Colonic mucosa (tissue), 4 donors: ENCODE results near the gene CEP152. TPM values are rescaled to one million over a fixed set of nuclear protein-coding genes. Genes with fewer than 3 reads are reported as not detected.
"Not testable (repeated sequence)": the region's sequence is repeated elsewhere in the genome, so short reads cannot be mapped to it uniquely, and the experiment has no call there.

ENCODE experiments used
- DNase-seq: peaks from one replicate; pipeline ENCODE4 v3.0.0-alpha.2; 2020
- H3K27ac ChIP-seq: fragments of 200-600 bp; one replicate; pipeline ENCODE4 v1.8.0; 2021
- H3K27me3 ChIP-seq: fragments of 200-600 bp; one replicate; pipeline ENCODE4 v1.8.0; 2021
- H3K36me3 ChIP-seq: fragments of 200-600 bp; one replicate; pipeline ENCODE4 v1.8.0; 2021
- H3K4me1 ChIP-seq: fragments of 200-600 bp; one replicate; pipeline ENCODE4 v1.8.0; 2021; ENCODE audit warnings: mild to moderate bottlenecking
- H3K4me3 ChIP-seq: fragments of 200-600 bp; one replicate; pipeline ENCODE4 v1.8.0; 2021
- H3K9ac ChIP-seq, 2 donors: one replicate each; pipeline ENCODE4 v1.7.0; 2013; ENCODE audit warnings: control low read depth in 2 of 2, low read depth in 2 of 2, low read length in 2 of 2
- H3K9me3 ChIP-seq: fragments of 200-600 bp; one replicate; pipeline ENCODE4 v1.8.0; 2021
- CTCF ChIP-seq: fragments of 200-600 bp; IDR thresholded peaks from one replicate; pipeline ENCODE4 v1.8.0; 2022; ENCODE audit warnings: antibody characterized with exemption, mild to moderate bottlenecking
- intact Hi-C: fragments of 100-400 bp; cut with DNase I; formaldehyde crosslinking; loops from one replicate; pipeline ENCODE4 v1.14.1; 2022
- total RNA-seq, 2 donors: library from RNA; stranded (reverse); fragmentation: NEBNext Ultra II Directional in 1 of 2; extraction: Animal tissue kit (Norgen Biotek cat#: 25700) in 1 of 2; gene quantifications; one replicate each; pipeline ENCODE4 v1.2.1, GENCODE V29; 2021
- donor health status: healthy.
- donor health status: DM: no; HTN: no; CAD: no.
- donor health status: DM: no; HTN: no; CAD: no.

CEP152 gene
- total RNA-seq, 2 donors from 2014 or later, result 4.8 to 11.8 TPM

- Histone ChIP-seq H3K9me3 (no peaks in the 10 kb centered on the region), H3K9ac (no peak overlapping the region), H3K4me1 (no peaks in the 10 kb centered on the region), H3K27me3 (no peaks in the 10 kb centered on the region), H3K27ac (no peak overlapping the region), H3K4me3 (no peak overlapping the region), H3K36me3 (no peaks in the 10 kb centered on the region)
- intact Hi-C loops, result no loop called here
- TF ChIP-seq CTCF, result no peak
- no peak for DNase-seq
Observed at GRCh38 chr15:48795901-48796300, 15.0 kb downstream of the CEP152 start.

GRCh38 chr15:48794697-48795134 is 16.2 kb downstream of the CEP152 start:
- Histone ChIP-seq H3K4me3 (no peak overlapping the region), H3K27me3 (no peaks in the 10 kb centered on the region), H3K27ac (no peak overlapping the region), H3K9me3 (no peaks in the 10 kb centered on the region), H3K4me1 (no peaks in the 10 kb centered on the region), H3K9ac (no peak overlapping the region), H3K36me3 (no peaks in the 10 kb centered on the region)
- no peak for TF ChIP-seq CTCF
- intact Hi-C loops, result no loop called here
- DNase-seq, result no peak

GRCh38 chr15:48792408-48792807 is 18.5 kb downstream of the CEP152 start:
- no peak for DNase-seq
- no peak overlapping the region for H3K4me3 ChIP-seq
- no peak for TF ChIP-seq CTCF
- H3K9me3 ChIP-seq, result no peaks in the 10 kb centered on the region
- no peaks in the 10 kb centered on the region for H3K36me3 ChIP-seq
- H3K4me1 ChIP-seq, result no peaks in the 10 kb centered on the region
- intact Hi-C loops, result no loop called here
- H3K27ac ChIP-seq, result no peak overlapping the region
- no peaks in the 10 kb centered on the region for H3K27me3 ChIP-seq
- H3K9ac ChIP-seq, result no peak overlapping the region

GRCh38 chr15:48790466-48791115 is 20.3 kb downstream of the CEP152 start:
- H3K9me3 ChIP-seq, H3K27ac ChIP-seq, intact Hi-C loops, H3K4me1 ChIP-seq, H3K9ac ChIP-seq, H3K27me3 ChIP-seq, H3K4me3 ChIP-seq, H3K36me3 ChIP-seq, DNase-seq: not testable (repeated sequence)

GRCh38 chr15:48785712-48786111 is 25.2 kb downstream of the CEP152 start:
- H3K9ac ChIP-seq, result no peak overlapping the region
- H3K36me3 ChIP-seq, result no peaks in the 10 kb centered on the region
- H3K4me3 ChIP-seq, result no peak overlapping the region
- H3K9me3 ChIP-seq, result no peaks in the 10 kb centered on the region
- no peaks in the 10 kb centered on the region for H3K4me1 ChIP-seq
- no peaks in the 10 kb centered on the region for H3K27me3 ChIP-seq
- H3K27ac ChIP-seq, result no peak overlapping the region
- intact Hi-C loops, result no loop called here
- no peak for TF ChIP-seq CTCF
- no peak for DNase-seq

GRCh38 chr15:48785195-48785594 is 25.7 kb downstream of the CEP152 start:
- Histone ChIP-seq H3K4me1 (no peaks in the 10 kb centered on the region), H3K4me3 (no peak overlapping the region), H3K36me3 (no peaks in the 10 kb centered on the region), H3K27ac (no peak overlapping the region), H3K27me3 (no peaks in the 10 kb centered on the region), H3K9ac (no peak overlapping the region), H3K9me3 (no peaks in the 10 kb centered on the region)
- no peak for DNase-seq
- intact Hi-C loops, result no loop called here
- no peak for TF ChIP-seq CTCF
